ENCODE measurements around the gene LGALS13. TPM values are rescaled to one million over a fixed set of nuclear protein-coding genes. Genes with fewer than 3 reads are reported as not detected.

LGALS13 gene, protein sequence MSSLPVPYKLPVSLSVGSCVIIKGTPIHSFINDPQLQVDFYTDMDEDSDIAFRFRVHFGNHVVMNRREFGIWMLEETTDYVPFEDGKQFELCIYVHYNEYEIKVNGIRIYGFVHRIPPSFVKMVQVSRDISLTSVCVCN
- not detected in 2 replicates for polyA plus RNA-seq (2011; rRNA removed)
- not detected in 2 replicates for polyA minus RNA-seq (2011; rRNA and poly(A)+ RNA removed)

GRCh38 chr19:39602224-39602623 is at the start of gene LGALS13:
LGALS13 (plus strand) TSS chr19:39602524; CDS start chr19:39602569, 45 bp downstream.
- CTCF ChIA-PET = no interaction called here
- POLR2A ChIA-PET = no interaction called here
- TF ChIP-seq, protein P1, sequence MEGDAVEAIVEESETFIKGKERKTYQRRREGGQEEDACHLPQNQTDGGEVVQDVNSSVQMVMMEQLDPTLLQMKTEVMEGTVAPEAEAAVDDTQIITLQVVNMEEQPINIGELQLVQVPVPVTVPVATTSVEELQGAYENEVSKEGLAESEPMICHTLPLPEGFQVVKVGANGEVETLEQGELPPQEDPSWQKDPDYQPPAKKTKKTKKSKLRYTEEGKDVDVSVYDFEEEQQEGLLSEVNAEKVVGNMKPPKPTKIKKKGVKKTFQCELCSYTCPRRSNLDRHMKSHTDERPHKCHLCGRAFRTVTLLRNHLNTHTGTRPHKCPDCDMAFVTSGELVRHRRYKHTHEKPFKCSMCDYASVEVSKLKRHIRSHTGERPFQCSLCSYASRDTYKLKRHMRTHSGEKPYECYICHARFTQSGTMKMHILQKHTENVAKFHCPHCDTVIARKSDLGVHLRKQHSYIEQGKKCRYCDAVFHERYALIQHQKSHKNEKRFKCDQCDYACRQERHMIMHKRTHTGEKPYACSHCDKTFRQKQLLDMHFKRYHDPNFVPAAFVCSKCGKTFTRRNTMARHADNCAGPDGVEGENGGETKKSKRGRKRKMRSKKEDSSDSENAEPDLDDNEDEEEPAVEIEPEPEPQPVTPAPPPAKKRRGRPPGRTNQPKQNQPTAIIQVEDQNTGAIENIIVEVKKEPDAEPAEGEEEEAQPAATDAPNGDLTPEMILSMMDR (IDR thresholded peaks at IDR 0.05; ENCODE audit: low read depth, low read length) = no peak

GRCh38 chr19:39553082-39553652 is 49.2 kb upstream of the LGALS13 start:
- TF ChIP-seq, protein P1 (IDR thresholded peaks at IDR 0.05; ENCODE audit: low read depth, low read length) = no peak
- Histone ChIP-seq H3K27me3 (ENCODE audit: control insufficient read depth, insufficient read depth, low read length) (peaks cover 8% of the 10 kb centered on the region), H3K27ac (ENCODE audit: low read depth, low read length) (no peak overlapping the region), H3K9me3 (ENCODE audit: control insufficient read depth, insufficient read depth, low read length) (no peaks in the 10 kb centered on the region), H3K4me3 (ENCODE audit: low read depth, low read length) (no peak overlapping the region)
- POLR2A ChIA-PET = no interaction called here
- CTCF ChIA-PET = interaction anchor here (2.5 kb wide), 1 partner anchor 417 kb away, joined by 9 read pairs; the partner anchor contains the start of gene PSMC4
- DNase-seq (ENCODE audit: low read depth, low spot score) = no peak

More at GRCh38 chr19:39602224-39602623, at the start of gene LGALS13:
- Histone ChIP-seq H3K9me3 (ENCODE audit: control insufficient read depth, insufficient read depth, low read length) (no peaks in the 10 kb centered on the region), H3K4me3 (ENCODE audit: low read depth, low read length) (no peak within 1 kb of the TSS), H3K27ac (ENCODE audit: low read depth, low read length) (no peak within 1 kb of the TSS), H3K27me3 (ENCODE audit: control insufficient read depth, insufficient read depth, low read length) (no peaks in the 10 kb centered on the region)
- no peak for DNase-seq (ENCODE audit: low read depth, low spot score)

GRCh38 chr19:39554701-39555311 is 47.5 kb upstream of the LGALS13 start:
- CTCF ChIA-PET = interaction anchor here (1.3 kb wide), 1 partner anchor 114 kb away, joined by 3 read pairs; no protein-coding TSS in a partner anchor
- POLR2A ChIA-PET = no interaction called here
- TF ChIP-seq, protein P1 (IDR thresholded peaks at IDR 0.05; ENCODE audit: low read depth, low read length) = no peak
- DNase-seq (ENCODE audit: low read depth, low spot score) = no peak
- Histone ChIP-seq H3K27me3 (ENCODE audit: control insufficient read depth, insufficient read depth, low read length) (peaks cover 8% of the 10 kb centered on the region), H3K4me3 (ENCODE audit: low read depth, low read length) (no peak overlapping the region), H3K27ac (ENCODE audit: low read depth, low read length) (no peak overlapping the region), H3K9me3 (ENCODE audit: control insufficient read depth, insufficient read depth, low read length) (no peaks in the 10 kb centered on the region)

DNA sequence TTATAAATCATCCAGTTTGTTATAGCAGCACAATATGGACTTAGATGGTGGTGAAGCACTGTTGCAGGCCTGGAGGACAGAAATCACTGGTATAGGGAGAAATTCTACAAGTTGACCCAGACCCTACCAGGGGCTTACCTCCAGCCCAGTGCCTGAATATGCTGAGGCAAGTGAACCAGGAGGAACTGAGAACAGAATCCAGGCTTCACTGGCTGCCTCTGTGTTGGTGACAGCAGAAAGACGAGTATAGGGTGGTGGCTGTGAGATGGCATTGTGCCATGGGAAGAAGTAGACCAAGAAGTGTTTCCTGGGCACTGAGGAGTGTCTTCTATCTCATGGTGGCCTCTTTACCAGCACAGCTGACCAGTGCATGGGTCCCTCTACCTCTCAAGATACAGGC is 46.4 kb upstream of the LGALS13 start:
- Histone ChIP-seq H3K9me3 (ENCODE audit: control insufficient read depth, insufficient read depth, low read length) (no peaks in the 10 kb centered on the region), H3K27ac (ENCODE audit: low read depth, low read length) (no peak overlapping the region), H3K4me3 (ENCODE audit: low read depth, low read length) (no peak overlapping the region), H3K27me3 (ENCODE audit: control insufficient read depth, insufficient read depth, low read length) (peaks cover 5% of the 10 kb centered on the region)
- POLR2A ChIA-PET = no interaction called here
- DNase-seq (ENCODE audit: low read depth, low spot score) = no peak
- TF ChIP-seq, protein P1 (IDR thresholded peaks at IDR 0.05; ENCODE audit: low read depth, low read length) = no peak
- CTCF ChIA-PET = no interaction called here

All from AG04450 (cell line).